CD14-positive monocyte (primary cell): ENCODE results near the gene TACC3. TPM values are rescaled to one million over a fixed set of nuclear protein-coding genes. Genes with fewer than 3 reads are reported as not detected.

Source experiments
- DNase-seq, 3 donors: peaks; one replicate each; pipeline ENCODE4 v3.0.0-alpha.2; 2011 to 2022
- H2AFZ ChIP-seq: 2 replicates; pipeline ENCODE4 v1.6.0; 2012; ENCODE audit warnings: mild to moderate bottlenecking, low read depth, low read length, inconsistent platforms; ENCODE audit not compliant: insufficient read depth, poor library complexity, severe bottlenecking
- H3K27ac ChIP-seq, 2 donors: 1 replicate in 1 of 2; 2 replicates in 1 of 2; pipeline ENCODE4 v1.5.1; 2012 to 2013; ENCODE audit warnings: low read length in 2 of 2, control low read depth in 1 of 2, inconsistent platforms in 1 of 2, low read depth in 1 of 2, mild to moderate bottlenecking in 1 of 2
- H3K27me3 ChIP-seq, 2 donors: one replicate each; pipeline versions ENCODE4 v1.6.0 to v1.6.1; 2011 to 2013; ENCODE audit warnings: low read length in 2 of 2; ENCODE audit not compliant: control insufficient read depth in 2 of 2, insufficient read depth in 2 of 2
- H3K36me3 ChIP-seq, 2 donors: replicated peaks in 1 of 2; 1 replicate in 1 of 2; 2 replicates in 1 of 2; pipeline versions ENCODE4 v1.5.1 to v1.6.1; 2012 to 2013; ENCODE audit warnings: low read length in 2 of 2, control low read depth in 1 of 2, inconsistent platforms in 1 of 2, mild to moderate bottlenecking in 1 of 2; ENCODE audit not compliant: insufficient read depth in 2 of 2, control insufficient read depth in 1 of 2
- H3K4me1 ChIP-seq, 2 donors: 1 replicate in 1 of 2; 2 replicates in 1 of 2; pipeline versions ENCODE4 v1.5.1 to v1.6.1; 2012 to 2013; ENCODE audit warnings: low read length in 2 of 2, control low read depth in 1 of 2, inconsistent platforms in 1 of 2, mild to moderate bottlenecking in 1 of 2, moderate library complexity in 1 of 2; ENCODE audit not compliant: insufficient read depth in 2 of 2, control insufficient read depth in 1 of 2
- H3K4me2 ChIP-seq: replicated peaks from 2 replicates; pipeline ENCODE3; 2012; ENCODE audit warnings: low read length, moderate library complexity, mild to moderate bottlenecking; ENCODE audit not compliant: poor library complexity, severe bottlenecking; ENCODE audit errors: extremely low read depth
- H3K4me3 ChIP-seq, 3 experiments: fragments of 200-600 bp in 1 of 3; sonication (generic) in 1 of 3; replicated peaks in 1 of 3; 1 replicate in 2 of 3; 2 replicates in 1 of 3; pipeline ENCODE4 v1.5.1; 2011 to 2013; ENCODE audit warnings: low read length in 3 of 3, mild to moderate bottlenecking in 3 of 3, control low read depth in 2 of 3, low read depth in 2 of 3, inconsistent platforms in 1 of 3, moderate library complexity in 1 of 3
- H3K79me2 ChIP-seq: 2 replicates; pipeline ENCODE4 v1.6.0; 2012; ENCODE audit warnings: mild to moderate bottlenecking, control low read depth, inconsistent platforms, low read length, moderate library complexity; ENCODE audit not compliant: insufficient read depth
- H3K9ac ChIP-seq: 2 replicates; pipeline ENCODE4 v1.6.0; 2017; ENCODE audit warnings: low read length, mild to moderate bottlenecking; ENCODE audit not compliant: insufficient read depth, poor library complexity, severe bottlenecking
- H3K9me3 ChIP-seq, 2 donors: replicated peaks in 1 of 2; 1 replicate in 1 of 2; 2 replicates in 1 of 2; pipeline versions ENCODE4 v1.5.1 to v1.6.1; 2012 to 2013; ENCODE audit warnings: low read length in 2 of 2, control low read depth in 1 of 2; ENCODE audit not compliant: control insufficient read depth in 1 of 2, insufficient read depth in 1 of 2
- H4K20me1 ChIP-seq: 2 replicates; pipeline ENCODE4 v1.6.0; 2012; ENCODE audit warnings: mild to moderate bottlenecking, low read length, control low read depth, moderate library complexity; ENCODE audit not compliant: insufficient read depth
- H3K27ac Mint-ChIP-seq, 7 donors: one replicate each; pipeline ENCODE4 v1.8.0; 2020; ENCODE audit warnings: mild to moderate bottlenecking in 7 of 7, mixed read lengths in 7 of 7, moderate library complexity in 6 of 7, inconsistent platforms in 2 of 7
- H3K27me3 Mint-ChIP-seq, 3 donors: one replicate each; pipeline ENCODE4 v1.8.0; 2021 to 2022; ENCODE audit warnings: low read depth in 3 of 3, mild to moderate bottlenecking in 3 of 3, mixed read lengths in 3 of 3, moderate library complexity in 3 of 3, inconsistent platforms in 1 of 3
- H3K36me3 Mint-ChIP-seq, 2 donors: one replicate each; pipeline ENCODE4 v1.8.0; 2020; ENCODE audit warnings: mixed read lengths in 2 of 2, inconsistent platforms in 1 of 2, mild to moderate bottlenecking in 1 of 2
- H3K4me1 Mint-ChIP-seq: one replicate; pipeline ENCODE4 v1.8.0; 2020; ENCODE audit warnings: mild to moderate bottlenecking, mixed read lengths
- H3K4me3 Mint-ChIP-seq, 2 donors: one replicate each; pipeline ENCODE4 v1.8.0; 2020; ENCODE audit warnings: mild to moderate bottlenecking in 2 of 2, mixed read lengths in 2 of 2, moderate library complexity in 1 of 2
- H3K9me3 Mint-ChIP-seq, 7 donors: one replicate each; pipeline ENCODE4 v1.8.0; 2020 to 2022; ENCODE audit warnings: mixed read lengths in 7 of 7, mild to moderate bottlenecking in 6 of 7, moderate library complexity in 6 of 7, inconsistent platforms in 2 of 7
- WGBS: methylation state at CpG from one replicate; pipeline ENCODE4 v1.1.5; 2013; ENCODE audit warnings: missing lambda C conversion rate; ENCODE audit not compliant: insufficient coverage; 5-methylcytosine and 5-hydroxymethylcytosine counted together
- intact Hi-C, 2 donors: fragments of 100-400 bp; cut with micrococcal nuclease; formaldehyde crosslinking; loops; one replicate each; pipeline versions ENCODE4 v1.15.0 to v1.15.1; 2023
- polyA plus RNA-seq, 3 donors: library from polyadenylated mRNA; depleted of rRNA in 1 of 3; unstranded in 2 of 3; stranded (reverse) in 1 of 3; fragments of 300-500 nt in 2 of 3; fragments of >200 nt in 1 of 3; fragmentation: Illumina TruSeq in 2 of 3; gene quantifications; 1 replicate in 2 of 3; 2 replicates in 1 of 3; pipeline ENCODE4 v1.2.3, GENCODE V29; 2012 to 2021
- TF ChIP-seq, protein P1 (sequence below): fragments of 200-600 bp; IDR thresholded peaks from one replicate; pipeline ENCODE4 v1.8.0; 2022; ENCODE audit warnings: antibody characterized with exemption, mild to moderate bottlenecking

TACC3 gene
- polyA plus RNA-seq, 3 donors: 43.7 to 84.2 (median 56.6) TPM

DNA sequence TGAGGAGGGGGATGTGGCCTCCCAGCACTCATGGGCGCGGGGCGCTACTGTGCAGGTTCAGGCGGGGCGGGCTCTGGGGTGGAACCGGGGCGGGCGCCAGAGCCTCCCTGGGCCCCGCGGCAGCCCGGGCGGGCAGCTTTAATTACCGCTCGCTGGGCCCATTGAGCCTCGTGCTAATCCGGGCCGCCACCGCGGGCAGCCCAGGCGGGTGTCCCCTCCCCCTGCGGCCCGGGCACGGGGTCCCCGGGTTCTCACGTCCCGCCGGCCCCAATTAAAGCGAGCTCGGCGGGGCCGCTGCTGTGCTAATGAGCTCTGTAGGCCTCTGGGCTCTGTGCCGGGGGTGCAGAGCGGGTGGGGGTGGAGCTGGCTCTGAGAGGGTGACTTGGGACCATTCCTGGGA lies 48.9 kb downstream of the TACC3 start:
- Histone ChIP-seq H3K36me3 (no peaks in the 10 kb centered on the region), H2AFZ (no peak overlapping the region), H3K27ac (no peak overlapping the region), H3K79me2 (no peaks in the 10 kb centered on the region), H3K4me2 (no peak overlapping the region), H3K9me3 (no peaks in the 10 kb centered on the region), H3K27me3 (peaks cover 3 to 37% of the 10 kb centered on the region in 2 donors), H3K4me1 (no peaks in the 10 kb centered on the region), H4K20me1 (no peaks in the 10 kb centered on the region), H3K9ac (no peak overlapping the region), H3K4me3 (no peak overlapping the region)
- Mint-ChIP-seq H3K27me3 (peaks cover 15 to 54% (median 18%) of the 10 kb centered on the region in 3 donors), H3K36me3 (no peaks in the 10 kb centered on the region), H3K9me3 (peaks cover 0 to 3% (median 0%) of the 10 kb centered on the region in 7 donors), H3K27ac (no peak overlapping the region), H3K4me1 (no peaks in the 10 kb centered on the region), H3K4me3 (no peak overlapping the region)
- intact Hi-C loops: no loop called here
- WGBS: 76% methylated on average over 24 of the region's 33 CpGs
- TF ChIP-seq, protein P1, sequence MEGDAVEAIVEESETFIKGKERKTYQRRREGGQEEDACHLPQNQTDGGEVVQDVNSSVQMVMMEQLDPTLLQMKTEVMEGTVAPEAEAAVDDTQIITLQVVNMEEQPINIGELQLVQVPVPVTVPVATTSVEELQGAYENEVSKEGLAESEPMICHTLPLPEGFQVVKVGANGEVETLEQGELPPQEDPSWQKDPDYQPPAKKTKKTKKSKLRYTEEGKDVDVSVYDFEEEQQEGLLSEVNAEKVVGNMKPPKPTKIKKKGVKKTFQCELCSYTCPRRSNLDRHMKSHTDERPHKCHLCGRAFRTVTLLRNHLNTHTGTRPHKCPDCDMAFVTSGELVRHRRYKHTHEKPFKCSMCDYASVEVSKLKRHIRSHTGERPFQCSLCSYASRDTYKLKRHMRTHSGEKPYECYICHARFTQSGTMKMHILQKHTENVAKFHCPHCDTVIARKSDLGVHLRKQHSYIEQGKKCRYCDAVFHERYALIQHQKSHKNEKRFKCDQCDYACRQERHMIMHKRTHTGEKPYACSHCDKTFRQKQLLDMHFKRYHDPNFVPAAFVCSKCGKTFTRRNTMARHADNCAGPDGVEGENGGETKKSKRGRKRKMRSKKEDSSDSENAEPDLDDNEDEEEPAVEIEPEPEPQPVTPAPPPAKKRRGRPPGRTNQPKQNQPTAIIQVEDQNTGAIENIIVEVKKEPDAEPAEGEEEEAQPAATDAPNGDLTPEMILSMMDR: no peak
- DNase-seq: no peak

DNA sequence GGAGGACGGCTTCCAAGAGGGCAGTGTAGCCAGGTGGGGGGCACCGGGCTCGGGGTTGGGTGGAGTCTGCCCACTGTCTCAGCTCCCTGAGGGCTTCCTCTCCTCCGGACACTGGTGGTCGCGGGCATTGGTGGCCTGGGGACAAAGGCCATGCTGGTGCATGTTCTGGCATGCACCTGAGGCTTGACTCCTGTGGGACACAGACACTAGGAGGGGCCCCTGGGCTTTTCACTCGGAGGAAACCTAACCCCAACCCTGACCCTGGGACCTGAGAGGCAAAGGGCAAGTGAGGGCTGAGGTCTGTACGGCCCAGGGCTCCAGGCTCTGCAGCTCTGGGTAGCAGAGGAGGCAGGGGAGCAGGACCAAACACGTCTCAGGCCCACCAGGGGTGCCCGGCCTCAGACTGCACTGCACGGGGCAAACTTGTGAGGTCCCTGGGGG lies 49.5 kb downstream of the TACC3 start:
- H3K27me3 ChIP-seq: peaks cover 3 to 32% of the 10 kb centered on the region in 2 donors
- H3K9ac ChIP-seq: no peak overlapping the region
- Mint-ChIP-seq H3K27me3 (peaks cover 12 to 48% (median 18%) of the 10 kb centered on the region in 3 donors), H3K27ac (no peak overlapping the region), H3K4me3 (no peak overlapping the region), H3K9me3 (peaks cover 0 to 3% (median 0%) of the 10 kb centered on the region in 7 donors), H3K4me1 (no peaks in the 10 kb centered on the region), H3K36me3 (no peaks in the 10 kb centered on the region)
- H3K79me2 ChIP-seq: no peaks in the 10 kb centered on the region
- H2AFZ ChIP-seq: no peak overlapping the region
- no peak overlapping the region for H3K27ac ChIP-seq
- H3K4me2 ChIP-seq: no peak overlapping the region
- intact Hi-C loops: no loop called here
- WGBS: 91% methylated on average over 11 of the region's 11 CpGs
- DNase-seq: no peak
- H4K20me1 ChIP-seq: no peaks in the 10 kb centered on the region
- TF ChIP-seq, protein P1: no peak
- H3K4me3 ChIP-seq: no peak overlapping the region
- H3K9me3 ChIP-seq: no peaks in the 10 kb centered on the region
- no peaks in the 10 kb centered on the region for H3K36me3 ChIP-seq
- H3K4me1 ChIP-seq: no peaks in the 10 kb centered on the region
